Suprapubic skin (tissue), 4 donors: ENCODE data around the gene IL1B. TPM values are rescaled to one million over a fixed set of nuclear protein-coding genes. Genes with fewer than 3 reads are reported as not detected.

Experiments used
- DNase-seq, 2 donors: peaks; one replicate each; pipeline ENCODE4 v3.0.0-alpha.2; 2019; ENCODE audit warnings: low spot score in 2 of 2
- H3K27ac ChIP-seq: fragments of 200-600 bp; sonication (generic); one replicate; pipeline ENCODE4 v1.5.1; 2019
- H3K27me3 ChIP-seq: fragments of 200-600 bp; sonication (generic); one replicate; pipeline ENCODE4 v1.5.1; 2019
- H3K36me3 ChIP-seq: fragments of 200-600 bp; sonication (generic); one replicate; pipeline ENCODE4 v1.5.1; 2019
- H3K4me1 ChIP-seq: fragments of 200-600 bp; sonication (generic); one replicate; pipeline ENCODE4 v1.5.1; 2019
- H3K4me3 ChIP-seq: fragments of 200-600 bp; sonication (generic); one replicate; pipeline ENCODE4 v1.5.1; 2019; ENCODE audit warnings: mild to moderate bottlenecking
- H3K9me3 ChIP-seq: fragments of 200-600 bp; sonication (generic); one replicate; pipeline ENCODE4 v1.5.1; 2019
- CTCF ChIP-seq, 2 donors: fragments of 200-600 bp in 1 of 2; fragments of 450-650 bp in 1 of 2; sonication (generic) in 1 of 2; IDR thresholded peaks; one replicate each; pipeline ENCODE4 v1.5.1; 2016 to 2019; ENCODE audit warnings: antibody characterized with exemption in 2 of 2, mild to moderate bottlenecking in 1 of 2, moderate library complexity in 1 of 2
- EP300 ChIP-seq: sonication (generic); formaldehyde crosslinking; IDR thresholded peaks from one replicate; pipeline ENCODE4 v1.6.1; 2017; ENCODE audit warnings: antibody characterized with exemption
- POLR2A ChIP-seq, 2 donors: fragments of 450-650 bp; IDR thresholded peaks; one replicate each; pipeline ENCODE4 v1.6.1; 2017; ENCODE audit warnings: antibody characterized with exemption in 2 of 2, mild to moderate bottlenecking in 2 of 2, moderate library complexity in 2 of 2
- POLR2AphosphoS5 ChIP-seq, 3 donors: sonication (generic); formaldehyde crosslinking; IDR thresholded peaks; one replicate each; pipeline ENCODE4 v1.6.1; 2017; ENCODE audit warnings: antibody characterized with exemption in 3 of 3
- WGBS: methylation state at CpG from one replicate; pipeline ENCODE4 v1.1.5; 2018; 5-methylcytosine and 5-hydroxymethylcytosine counted together
- total RNA-seq, 4 donors: library from RNA; depleted of rRNA; stranded (reverse); fragments of >200 nt; gene quantifications; one replicate each; pipeline ENCODE4 v1.1.0, GENCODE V29; 2016

The IL1B gene
- total RNA-seq, 4 donors from 2014 or later = 1.2 TPM; not detected in 3

DNA sequence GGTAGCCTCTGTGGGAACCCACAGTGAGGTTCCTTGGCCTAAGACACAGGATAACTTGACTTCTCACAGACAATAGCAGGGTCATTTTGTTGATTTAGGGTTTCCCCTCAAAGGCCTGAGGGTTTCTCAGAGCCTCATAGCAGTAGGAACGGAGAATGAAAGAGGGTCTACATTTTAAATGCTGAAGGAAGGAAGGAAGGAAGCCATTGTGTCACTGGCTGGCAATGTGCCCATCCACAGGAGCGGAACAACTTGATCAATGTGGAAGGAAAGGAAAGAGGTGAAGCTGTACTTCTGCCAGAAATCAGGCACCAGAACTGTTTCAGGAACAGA is 5.1 kb downstream of the IL1B start:
- 78% methylated on average over 2 of the region's 2 CpGs for WGBS
- no peak for DNase-seq
- Histone ChIP-seq H3K9me3 (no peaks in the 10 kb centered on the region), H3K36me3 (no peaks in the 10 kb centered on the region), H3K27me3 (no peaks in the 10 kb centered on the region), H3K4me3 (no peak overlapping the region), H3K27ac (no peak overlapping the region), H3K4me1 (peaks cover 9% of the 10 kb centered on the region)
- TF ChIP-seq CTCF (IDR thresholded peaks at IDR 0.05) (no peak), POLR2AphosphoS5 (IDR thresholded peaks at IDR 0.05) (no peak), EP300 (no peak)

- no peak overlapping the region for H3K4me3 ChIP-seq
These were observed 5.7 kb downstream of the IL1B start for GRCh38 chr2:112830682-112831512.

DNA sequence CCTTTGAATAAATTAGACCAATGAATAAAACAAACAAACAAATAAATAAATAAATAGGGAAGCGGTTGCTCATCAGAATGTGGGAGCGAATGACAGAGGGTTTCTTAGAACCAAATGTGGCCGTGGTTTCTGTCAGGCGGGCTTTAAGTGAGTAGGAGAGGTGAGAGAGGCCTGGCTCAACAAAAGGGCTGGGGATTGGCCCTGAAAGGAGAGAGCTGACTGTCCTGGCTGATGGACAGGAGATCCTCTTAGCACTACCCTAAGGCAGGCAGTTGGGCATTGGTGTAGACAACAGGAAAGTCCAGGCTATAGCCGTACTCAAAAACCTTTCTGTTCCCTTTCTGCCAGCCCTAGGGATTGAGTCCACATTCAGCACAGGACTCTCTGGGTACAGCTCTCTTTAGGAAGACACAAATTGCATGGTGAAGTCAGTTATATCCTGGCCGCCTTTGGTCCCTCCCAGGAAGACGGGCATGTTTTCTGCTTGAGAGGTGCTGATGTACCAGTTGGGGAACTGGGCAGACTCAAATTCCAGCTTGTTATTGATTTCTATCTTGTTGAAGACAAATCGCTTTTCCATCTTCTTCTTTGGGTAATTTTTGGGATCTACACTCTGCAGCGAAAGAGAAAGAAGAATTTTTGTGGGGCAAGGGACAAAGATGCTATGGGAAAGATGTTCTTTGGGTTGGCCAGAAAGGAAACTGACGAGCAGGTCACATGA is 6.5 kb downstream of the IL1B start:
- H3K36me3 ChIP-seq = no peaks in the 10 kb centered on the region
- H3K27ac ChIP-seq = no peak overlapping the region
- no peak for DNase-seq
- H3K9me3 ChIP-seq = no peaks in the 10 kb centered on the region
- WGBS = 93% methylated on average over 10 of the region's 10 CpGs
- peaks cover 4% of the 10 kb centered on the region for H3K27me3 ChIP-seq
- peaks cover 9% of the 10 kb centered on the region for H3K4me1 ChIP-seq
- no peak for TF ChIP-seq EP300
- no peak for TF ChIP-seq POLR2AphosphoS5 (IDR thresholded peaks at IDR 0.05)
- TF ChIP-seq POLR2A (IDR thresholded peaks at IDR 0.05) = no peak
- TF ChIP-seq CTCF (IDR thresholded peaks at IDR 0.05) = no peak
- no peak overlapping the region for H3K4me3 ChIP-seq

More at GRCh38 chr2:112830682-112831512, 5.7 kb downstream of the IL1B start:
- H3K27ac ChIP-seq = no peak overlapping the region
- no peaks in the 10 kb centered on the region for H3K36me3 ChIP-seq
- DNase-seq = no peak
- WGBS = 76% methylated on average over 5 of the region's 5 CpGs
- H3K4me1 ChIP-seq = peaks cover 9% of the 10 kb centered on the region
- no peak for TF ChIP-seq EP300
- no peak for TF ChIP-seq POLR2A (IDR thresholded peaks at IDR 0.05)
- no peak for TF ChIP-seq POLR2AphosphoS5 (IDR thresholded peaks at IDR 0.05)
- TF ChIP-seq CTCF (IDR thresholded peaks at IDR 0.05) = no peak
- H3K27me3 ChIP-seq = peaks cover 4% of the 10 kb centered on the region
- H3K9me3 ChIP-seq = no peaks in the 10 kb centered on the region

GRCh38 chr2:112829101-112829960 is 7.2 kb downstream of the IL1B start:
- Histone ChIP-seq H3K4me3 (no peak overlapping the region), H3K27me3 (peaks cover 4% of the 10 kb centered on the region), H3K27ac (no peak overlapping the region), H3K4me1 (peaks cover 7% of the 10 kb centered on the region), H3K9me3 (no peaks in the 10 kb centered on the region), H3K36me3 (no peaks in the 10 kb centered on the region)
- TF ChIP-seq CTCF (IDR thresholded peaks at IDR 0.05) (no peak), EP300 (no peak), POLR2AphosphoS5 (IDR thresholded peaks at IDR 0.05) (no peak), POLR2A (IDR thresholded peaks at IDR 0.05) (no peak)
- DNase-seq = no peak
- WGBS = 53% methylated on average over 5 of the region's 5 CpGs
